Measurements from ENCODE around the gene GNG2.
A peak's percentile ranks its signal among the peaks of the same experiment; 100 is the strongest.

GNG2 gene

DNA sequence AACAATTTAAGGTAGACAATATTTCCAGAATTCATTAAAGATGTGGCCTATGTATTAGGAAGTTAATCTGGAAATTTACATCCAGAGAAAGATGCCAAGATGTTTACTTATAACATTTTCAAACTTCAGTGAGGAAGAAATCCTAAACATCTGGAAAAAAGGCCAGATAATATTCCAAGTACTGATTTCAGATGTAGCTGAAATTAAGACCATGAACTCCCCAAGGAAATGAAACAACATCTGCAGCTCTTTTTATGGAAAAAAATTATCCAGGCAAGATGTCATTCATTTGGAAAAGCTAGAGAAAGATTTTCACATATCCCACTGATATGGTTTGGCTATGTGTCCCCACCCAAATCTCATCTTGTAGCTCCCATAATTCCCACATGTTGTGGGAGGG, 35.0 kb downstream of the GNG2 start:
- DNase-seq (ENCODE audit: low spot score): no peak

GRCh38 chr14:51897791-51898355, 37.5 kb downstream of the GNG2 start:
- DNase-seq (ENCODE audit: low spot score): no peak

GRCh38 chr14:51901475-51902024, 41.1 kb downstream of the GNG2 start:
- no peak for DNase-seq (ENCODE audit: low spot score)

DNA sequence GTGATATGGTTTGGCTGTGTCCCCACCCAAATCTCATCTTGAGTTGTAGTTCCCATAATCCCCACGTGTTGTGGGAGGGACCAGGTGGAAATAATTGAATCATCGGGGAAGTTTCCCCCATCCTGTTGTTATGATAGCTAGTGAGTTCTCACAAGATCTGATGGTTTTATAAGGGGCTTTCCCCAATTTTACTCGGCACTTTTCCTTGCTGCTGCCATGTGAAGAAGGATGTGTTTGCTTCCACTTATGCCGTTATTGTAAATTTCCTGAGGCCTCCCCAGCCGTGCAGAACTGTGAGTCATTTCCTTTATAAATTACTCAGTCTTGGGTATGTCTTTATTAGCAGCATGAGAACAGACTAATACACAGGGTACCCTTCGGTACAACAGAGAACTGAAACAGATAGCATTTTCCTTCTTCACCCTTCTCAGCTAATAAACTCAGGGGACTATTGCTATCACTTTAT, 45.3 kb downstream of the GNG2 start:
- peak; percentile 2 for DNase-seq (ENCODE audit: low spot score)

DNA sequence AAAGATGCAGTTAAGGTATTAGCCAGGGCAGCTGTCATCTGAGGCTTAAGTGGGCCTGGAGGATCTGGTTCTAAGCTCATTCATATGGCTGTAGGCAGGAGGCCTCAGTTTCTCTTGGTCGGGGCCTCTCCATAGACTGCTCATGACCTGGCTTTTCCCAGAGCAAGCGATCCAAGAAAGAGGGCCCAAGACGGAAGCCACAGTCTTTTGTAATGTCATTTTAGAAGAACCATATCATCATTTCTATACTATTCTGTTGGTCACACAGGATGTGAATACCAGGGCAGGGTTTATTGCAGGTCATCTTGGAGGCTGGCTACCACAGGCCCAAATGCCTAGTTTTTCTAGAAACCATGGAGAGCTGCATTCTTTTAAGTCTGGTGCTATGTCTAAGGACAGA, 47.7 kb downstream of the GNG2 start:
- no peak for DNase-seq (ENCODE audit: low spot score)

DNA sequence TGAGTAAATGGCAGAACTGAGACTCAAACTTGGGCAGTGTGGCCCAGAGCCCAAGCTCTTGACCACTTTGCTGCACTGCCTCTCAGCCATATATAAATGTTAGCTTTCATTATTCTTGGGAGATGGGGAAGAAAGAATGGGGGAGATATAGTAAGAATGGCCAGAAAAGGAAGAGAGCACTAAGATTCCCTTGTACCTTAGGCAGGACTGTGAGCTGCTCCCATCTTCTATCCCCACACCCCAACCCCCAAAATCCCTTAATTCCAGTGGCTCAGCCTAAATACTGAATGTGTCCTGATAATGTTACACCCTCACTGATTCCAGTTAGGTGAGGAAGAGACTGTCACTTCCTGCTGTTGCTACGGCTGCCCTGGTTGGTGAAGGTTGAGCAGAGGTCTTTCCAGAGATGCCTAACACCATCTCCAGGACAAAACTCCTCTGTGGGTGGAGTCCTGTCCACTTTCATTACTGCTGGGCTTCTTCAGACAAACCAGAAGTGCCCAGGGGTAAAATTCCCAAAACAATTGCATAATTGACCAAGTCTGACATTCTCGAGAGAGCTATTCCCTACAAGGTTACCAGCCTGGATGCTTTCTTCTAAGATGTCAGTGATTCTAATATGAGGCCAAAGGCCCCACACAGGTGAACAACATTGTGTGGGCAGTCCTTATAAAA, 51.8 kb downstream of the GNG2 start:
- no peak for DNase-seq (ENCODE audit: low spot score)

- DNase-seq (ENCODE audit: low spot score): no peak
These were observed 53.9 kb downstream of the GNG2 start for GRCh38 chr14:51914310-51914709.

- DNase-seq (ENCODE audit: low spot score): no peak
These were observed 56.8 kb downstream of the GNG2 start for GRCh38 chr14:51917193-51917592.

DNA sequence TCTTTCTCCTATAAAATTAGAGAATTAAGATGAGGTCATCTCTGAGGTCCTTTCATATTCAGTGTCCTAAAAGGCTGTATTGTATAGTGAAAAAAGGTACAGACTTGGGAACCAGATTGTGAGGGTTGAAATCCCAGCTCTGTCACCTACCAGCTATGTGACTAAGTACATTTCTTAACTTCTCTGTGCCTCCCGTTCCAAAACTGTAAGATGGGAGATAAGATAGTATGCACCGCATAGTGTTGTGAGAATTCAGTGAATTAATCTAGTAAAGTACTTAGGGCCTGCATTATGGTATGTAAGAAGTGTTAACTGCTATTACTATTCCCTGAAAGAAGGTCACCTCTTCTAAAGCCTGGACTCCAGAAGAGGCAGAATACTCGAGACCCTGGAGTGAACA, 60.6 kb downstream of the GNG2 start:
- DNase-seq (ENCODE audit: low spot score): no peak

GRCh38 chr14:51922624-51923023, 62.2 kb downstream of the GNG2 start:
- no peak for DNase-seq (ENCODE audit: low spot score)

DNA sequence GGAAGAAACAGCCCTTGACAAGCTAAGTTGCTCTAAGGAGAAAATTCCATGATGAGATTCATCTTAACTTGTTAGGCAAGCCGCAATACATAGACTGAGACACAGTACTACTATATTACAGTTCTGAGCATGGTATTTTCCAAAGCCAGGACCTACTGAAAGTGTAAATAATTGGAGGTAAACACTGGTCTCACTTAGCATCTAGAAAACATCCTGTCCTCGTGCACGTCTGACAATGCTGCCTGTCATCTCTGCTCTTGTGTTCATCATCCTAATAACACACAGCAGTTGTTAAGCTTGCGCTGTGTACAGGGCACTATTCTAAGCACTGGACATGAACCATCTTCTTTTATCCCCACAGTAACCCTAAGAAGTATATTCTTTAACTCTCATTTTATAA, 64.2 kb downstream of the GNG2 start:
- no peak for DNase-seq (ENCODE audit: low spot score)

GRCh38 chr14:51925980-51926379, 65.6 kb downstream of the GNG2 start:
- DNase-seq (ENCODE audit: low spot score): no peak

GRCh38 chr14:51926449-51926848, 66.0 kb downstream of the GNG2 start:
- DNase-seq (ENCODE audit: low spot score): no peak

GRCh38 chr14:51928568-51928967, 68.2 kb downstream of the GNG2 start:
- DNase-seq (ENCODE audit: low spot score): no peak

DNA sequence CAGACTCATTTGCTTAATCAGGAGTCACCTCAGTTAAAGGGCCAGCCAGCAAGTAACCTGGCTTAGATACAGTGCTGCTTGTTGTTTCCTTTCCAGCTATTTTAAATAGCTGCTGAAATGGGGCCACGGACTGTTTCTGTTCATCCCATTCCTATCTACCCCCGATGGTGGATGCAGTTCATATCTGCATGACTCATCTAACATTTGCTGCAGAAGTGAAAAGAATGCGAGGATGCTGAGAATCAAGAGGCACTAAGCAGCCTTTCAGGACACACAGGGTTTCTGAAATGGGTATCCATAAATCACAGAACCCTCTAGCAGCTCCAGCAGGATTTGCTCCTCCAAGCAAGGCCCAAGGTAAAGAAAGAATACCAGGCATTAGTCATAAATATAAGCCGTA, 68.8 kb downstream of the GNG2 start:
- DNase-seq (ENCODE audit: low spot score): no peak

DNA sequence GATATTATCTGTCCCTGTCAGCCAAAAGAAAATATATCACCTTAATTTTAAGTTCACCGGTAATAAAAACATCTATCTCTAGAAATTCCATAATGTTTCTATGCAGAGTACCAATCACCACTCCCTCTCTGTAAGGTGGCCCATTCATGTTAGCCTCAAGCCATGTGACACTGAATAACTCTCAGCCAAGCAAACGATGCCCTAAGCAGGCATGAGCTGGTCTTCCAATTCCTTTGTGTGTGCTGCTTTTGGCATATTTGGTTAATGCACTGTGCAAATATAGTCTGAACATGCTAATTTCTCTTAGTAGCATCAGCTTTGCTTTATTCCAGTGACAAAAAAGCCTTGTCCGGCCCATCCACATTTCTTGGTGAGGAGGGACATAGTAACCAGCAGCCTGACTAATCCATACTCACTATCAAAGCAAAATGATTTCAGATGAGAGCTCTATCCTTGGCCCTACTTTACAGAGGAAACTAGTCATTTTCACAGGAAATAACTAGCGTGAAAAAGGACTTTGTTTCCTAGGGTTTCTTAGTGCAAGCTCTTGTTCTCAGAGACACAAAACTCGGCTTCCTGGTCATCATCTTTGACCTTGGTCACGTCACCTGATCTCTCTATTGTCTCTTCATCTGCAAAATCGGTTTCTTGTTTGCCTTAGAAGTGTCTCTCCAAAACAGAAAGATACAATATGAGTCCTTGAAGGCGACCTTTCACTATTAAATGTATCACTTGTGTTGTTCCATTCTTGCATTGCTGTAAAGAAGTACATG, 69.7 kb downstream of the GNG2 start:
- no peak for DNase-seq (ENCODE audit: low spot score)

- no peak for DNase-seq (ENCODE audit: low spot score)
These were observed 70.9 kb downstream of the GNG2 start for GRCh38 chr14:51931308-51931707.

- DNase-seq (ENCODE audit: low spot score): no peak
These were observed 72.8 kb downstream of the GNG2 start for GRCh38 chr14:51933191-51933590.

DNA sequence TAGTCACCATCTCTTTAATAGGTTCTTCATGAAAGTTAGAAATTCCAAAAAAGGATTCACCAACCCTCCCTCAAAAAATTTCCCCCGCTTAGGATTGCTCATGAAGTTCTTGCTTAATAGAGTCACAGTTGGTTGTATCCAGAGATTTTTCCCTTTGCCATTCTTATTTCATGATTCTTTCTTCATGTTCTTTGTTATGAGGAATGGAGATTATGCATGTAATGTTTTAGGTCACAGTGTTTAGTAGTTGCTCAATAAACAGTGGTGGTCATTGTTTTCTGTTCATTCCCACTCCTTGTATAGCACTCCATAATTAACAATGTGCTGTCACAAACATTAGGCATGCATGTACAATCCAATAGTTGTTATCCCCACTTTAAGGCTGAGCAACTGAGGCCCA, 77.7 kb downstream of the GNG2 start:
- no peak for DNase-seq (ENCODE audit: low spot score)

DNA sequence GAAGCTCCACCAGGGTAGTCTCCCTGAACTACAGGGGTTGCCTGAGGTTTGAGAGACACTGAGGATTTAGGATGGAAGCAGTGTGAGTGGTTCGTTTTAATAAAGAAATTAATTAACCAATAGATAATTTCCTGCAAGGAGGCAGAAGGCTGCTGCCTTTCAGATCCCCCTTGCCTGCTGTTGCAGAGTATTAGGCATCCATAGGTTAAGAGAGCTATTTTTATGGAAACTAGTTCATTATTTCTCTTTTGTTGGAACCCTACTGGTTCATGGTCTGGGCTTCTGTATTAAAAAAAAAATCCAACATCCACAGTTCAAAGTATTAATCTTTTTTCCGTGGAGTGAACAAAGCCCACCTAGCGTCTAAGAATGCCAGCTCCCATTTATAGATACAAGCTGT, 78.4 kb downstream of the GNG2 start:
- no peak for DNase-seq (ENCODE audit: low spot score)

DNA sequence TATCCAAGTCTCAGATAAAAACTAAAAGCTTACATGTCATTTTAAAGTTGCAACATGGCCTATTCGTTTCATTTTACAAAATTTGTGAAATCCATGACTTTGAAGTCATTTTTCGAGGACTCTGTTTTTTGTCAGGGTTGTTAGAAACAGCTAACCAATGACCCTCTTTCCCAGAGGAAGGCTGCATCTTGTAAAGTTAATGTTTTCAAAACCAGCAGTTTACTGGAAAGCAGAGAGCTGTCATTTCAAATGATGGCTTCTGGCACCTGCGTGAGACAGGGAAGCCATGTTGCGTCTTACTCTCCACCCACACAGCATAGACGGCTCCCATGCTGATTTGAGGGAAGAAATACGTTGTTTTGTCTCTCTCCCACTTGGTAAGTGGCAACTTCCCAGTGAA, 78.8 kb downstream of the GNG2 start:
- DNase-seq (ENCODE audit: low spot score): no peak

GRCh38 chr14:51939755-51940301, 79.4 kb downstream of the GNG2 start:
- DNase-seq (ENCODE audit: low spot score): no peak

- no peak for DNase-seq (ENCODE audit: low spot score)
These were observed 82.6 kb downstream of the GNG2 start for GRCh38 chr14:51942971-51943370.

All from NAMALWA (cell line).